Endothelial cell (in vitro differentiated cells): ENCODE results near the gene CACNB2. TPM values are rescaled to one million over a fixed set of nuclear protein-coding genes. Genes with fewer than 3 reads are reported as not detected.

Experiments
- DNase-seq: peaks from one replicate; pipeline ENCODE4 v3.0.0; 2021; ENCODE audit warnings: low spot score
- H3K27ac Mint-ChIP-seq: one replicate; pipeline ENCODE4 v1.8.0; 2021; ENCODE audit warnings: mixed read lengths, inconsistent platforms; ENCODE audit not compliant: unreplicated experiment
- H3K27me3 Mint-ChIP-seq: one replicate; pipeline ENCODE4 v1.8.0; 2021; ENCODE audit warnings: mild to moderate bottlenecking, moderate library complexity, mixed read lengths, inconsistent platforms; ENCODE audit not compliant: unreplicated experiment
- H3K36me3 Mint-ChIP-seq: one replicate; pipeline ENCODE4 v1.8.0; 2021; ENCODE audit warnings: mild to moderate bottlenecking, low read depth, mixed read lengths, inconsistent platforms; ENCODE audit not compliant: unreplicated experiment
- H3K4me1 Mint-ChIP-seq: one replicate; pipeline ENCODE4 v1.8.0; 2021; ENCODE audit warnings: mild to moderate bottlenecking, mixed read lengths, inconsistent platforms; ENCODE audit not compliant: unreplicated experiment
- H3K4me3 Mint-ChIP-seq: one replicate; pipeline ENCODE4 v1.8.0; 2021; ENCODE audit warnings: mild to moderate bottlenecking, mixed read lengths, inconsistent platforms; ENCODE audit not compliant: unreplicated experiment
- H3K9me3 Mint-ChIP-seq: one replicate; pipeline ENCODE4 v1.8.0; 2021; ENCODE audit warnings: mixed read lengths, inconsistent platforms; ENCODE audit not compliant: unreplicated experiment
- total RNA-seq: library from RNA; stranded (reverse); fragmentation: NEBNext Ultra II Directional; extraction: Animal tissue kit (Norgen Biotek cat#: 25700); gene quantifications from one replicate; pipeline ENCODE4 v1.2.1, GENCODE V29; 2021; ENCODE audit not compliant: unreplicated experiment
- TF ChIP-seq, protein P1 (sequence below): fragments of 200-600 bp; sonication (generic); IDR thresholded peaks from one replicate; pipeline ENCODE4 v1.5.0; 2021; ENCODE audit warnings: antibody characterized with exemption; ENCODE audit not compliant: unreplicated experiment

The CACNB2 gene
- total RNA-seq, 1 donor from 2014 or later: 1.5 TPM

DNA sequence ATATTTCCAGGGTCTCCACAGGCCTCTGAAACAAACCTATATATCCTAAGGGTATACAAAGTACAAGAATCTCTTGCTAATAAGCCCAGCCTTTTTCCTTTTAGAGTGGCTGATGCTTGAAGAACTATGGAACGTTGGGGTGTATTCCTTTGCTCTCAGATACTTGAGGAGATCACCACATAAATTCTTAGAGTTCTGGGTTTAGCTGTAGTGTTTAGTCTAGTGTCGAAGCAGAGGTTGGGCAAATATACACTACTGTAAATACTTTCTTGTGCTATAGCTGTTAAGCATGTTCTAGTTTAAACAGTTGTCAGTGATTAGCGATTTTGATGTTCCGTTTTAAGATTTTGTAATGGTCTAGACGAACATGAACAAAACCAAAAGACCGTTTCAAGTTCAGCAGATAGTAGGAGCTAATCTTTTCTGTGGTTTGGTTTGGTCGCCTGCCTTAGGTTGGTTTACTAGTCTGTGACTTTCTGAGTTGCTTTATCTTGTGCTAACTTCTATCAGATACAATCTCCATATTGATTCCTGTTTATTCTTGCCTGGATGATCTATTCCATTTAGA, 281.6 kb downstream of the CACNB2 start:
- Mint-ChIP-seq H3K27ac (no peak overlapping the region), H3K9me3 (no peaks in the 10 kb centered on the region), H3K27me3 (no peaks in the 10 kb centered on the region), H3K4me3 (no peak overlapping the region), H3K36me3 (no peaks in the 10 kb centered on the region), H3K4me1 (no peaks in the 10 kb centered on the region)
- TF ChIP-seq, protein P1, sequence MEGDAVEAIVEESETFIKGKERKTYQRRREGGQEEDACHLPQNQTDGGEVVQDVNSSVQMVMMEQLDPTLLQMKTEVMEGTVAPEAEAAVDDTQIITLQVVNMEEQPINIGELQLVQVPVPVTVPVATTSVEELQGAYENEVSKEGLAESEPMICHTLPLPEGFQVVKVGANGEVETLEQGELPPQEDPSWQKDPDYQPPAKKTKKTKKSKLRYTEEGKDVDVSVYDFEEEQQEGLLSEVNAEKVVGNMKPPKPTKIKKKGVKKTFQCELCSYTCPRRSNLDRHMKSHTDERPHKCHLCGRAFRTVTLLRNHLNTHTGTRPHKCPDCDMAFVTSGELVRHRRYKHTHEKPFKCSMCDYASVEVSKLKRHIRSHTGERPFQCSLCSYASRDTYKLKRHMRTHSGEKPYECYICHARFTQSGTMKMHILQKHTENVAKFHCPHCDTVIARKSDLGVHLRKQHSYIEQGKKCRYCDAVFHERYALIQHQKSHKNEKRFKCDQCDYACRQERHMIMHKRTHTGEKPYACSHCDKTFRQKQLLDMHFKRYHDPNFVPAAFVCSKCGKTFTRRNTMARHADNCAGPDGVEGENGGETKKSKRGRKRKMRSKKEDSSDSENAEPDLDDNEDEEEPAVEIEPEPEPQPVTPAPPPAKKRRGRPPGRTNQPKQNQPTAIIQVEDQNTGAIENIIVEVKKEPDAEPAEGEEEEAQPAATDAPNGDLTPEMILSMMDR: no peak
- no peak for DNase-seq

DNA sequence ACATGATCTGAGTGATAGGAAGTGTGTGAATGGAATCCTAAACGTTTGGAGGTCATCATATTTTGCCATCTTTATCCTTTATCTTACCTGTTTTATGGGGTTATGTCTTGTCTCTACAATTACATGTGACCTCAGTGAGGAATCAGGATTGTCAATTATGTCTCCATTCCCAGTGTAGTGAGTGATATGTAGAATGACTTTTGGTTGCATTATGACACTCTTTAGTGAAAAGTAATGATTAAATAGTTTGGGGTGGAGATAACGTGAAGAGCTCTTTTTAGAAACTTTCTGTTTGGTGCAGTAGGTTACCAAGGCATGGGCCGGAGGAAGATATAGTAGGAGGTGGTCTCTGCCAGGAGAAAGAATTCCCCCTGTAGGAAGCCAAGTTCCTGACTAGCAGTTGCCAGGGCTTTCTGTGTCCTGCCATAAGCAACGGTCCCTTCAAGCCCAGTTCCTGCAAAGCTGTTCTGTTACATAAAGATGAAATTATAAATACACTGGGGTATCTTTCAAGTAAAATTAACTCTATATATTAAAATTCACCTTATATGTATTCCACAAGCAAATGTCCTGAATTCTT, 282.9 kb downstream of the CACNB2 start:
- Mint-ChIP-seq H3K9me3 (no peaks in the 10 kb centered on the region), H3K36me3 (no peaks in the 10 kb centered on the region), H3K27me3 (no peaks in the 10 kb centered on the region), H3K4me3 (no peak overlapping the region), H3K27ac (no peak overlapping the region), H3K4me1 (no peaks in the 10 kb centered on the region)
- DNase-seq: no peak
- TF ChIP-seq, protein P1: no peak

DNA sequence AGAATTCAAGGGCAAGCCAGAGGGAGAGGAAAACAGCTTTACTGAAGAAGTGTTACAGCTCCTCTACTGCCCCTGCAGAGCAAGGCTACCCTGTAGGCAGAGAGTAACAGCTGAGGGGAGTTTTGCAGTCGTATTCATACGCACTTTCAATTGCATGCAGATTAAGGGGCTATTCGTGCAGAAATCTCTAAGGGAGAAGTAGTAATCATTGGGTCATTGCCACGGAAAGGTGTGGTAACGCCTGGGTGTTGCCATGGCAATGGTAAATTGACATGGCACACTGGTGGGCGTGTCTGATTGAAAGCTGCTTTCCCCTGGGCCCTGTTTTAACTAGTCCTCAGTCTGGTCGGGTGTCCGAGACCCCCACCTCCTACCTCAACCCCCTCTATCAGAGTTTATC, 284.0 kb downstream of the CACNB2 start:
- DNase-seq: no peak
- no peaks in the 10 kb centered on the region for H3K9me3 Mint-ChIP-seq

DNA sequence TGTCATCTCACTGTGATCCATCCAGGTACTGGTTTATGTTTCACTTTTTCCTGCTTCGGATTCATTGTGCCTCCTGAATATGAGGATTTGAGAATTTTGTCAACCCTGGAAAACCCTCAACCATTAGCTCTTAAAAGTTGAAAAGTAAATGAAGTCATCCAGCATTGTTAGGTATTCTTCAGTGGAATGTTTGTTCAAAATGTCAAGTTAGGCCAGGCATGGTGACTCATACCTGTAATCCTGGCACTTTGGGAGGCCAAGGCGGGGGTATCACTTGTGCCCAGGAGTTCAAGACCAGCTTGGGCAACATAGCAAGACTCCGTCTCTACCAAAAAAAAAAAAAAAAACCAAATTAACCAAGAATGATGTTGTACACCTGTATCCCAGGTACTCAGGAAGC, 289.1 kb downstream of the CACNB2 start:
- Mint-ChIP-seq H3K27me3 (no peaks in the 10 kb centered on the region), H3K27ac (no peak overlapping the region), H3K4me3 (no peak overlapping the region), H3K36me3 (no peaks in the 10 kb centered on the region), H3K4me1 (no peaks in the 10 kb centered on the region), H3K9me3 (no peaks in the 10 kb centered on the region)
- TF ChIP-seq, protein P1: no peak
- DNase-seq: no peak

More for the DNA sequence above, 284.0 kb downstream of the CACNB2 start:
- TF ChIP-seq, protein P1: no peak
- H3K4me1 Mint-ChIP-seq: no peaks in the 10 kb centered on the region
- H3K36me3 Mint-ChIP-seq: no peaks in the 10 kb centered on the region
- no peak overlapping the region for H3K4me3 Mint-ChIP-seq
- H3K27ac Mint-ChIP-seq: no peak overlapping the region
- H3K27me3 Mint-ChIP-seq: no peaks in the 10 kb centered on the region

DNA sequence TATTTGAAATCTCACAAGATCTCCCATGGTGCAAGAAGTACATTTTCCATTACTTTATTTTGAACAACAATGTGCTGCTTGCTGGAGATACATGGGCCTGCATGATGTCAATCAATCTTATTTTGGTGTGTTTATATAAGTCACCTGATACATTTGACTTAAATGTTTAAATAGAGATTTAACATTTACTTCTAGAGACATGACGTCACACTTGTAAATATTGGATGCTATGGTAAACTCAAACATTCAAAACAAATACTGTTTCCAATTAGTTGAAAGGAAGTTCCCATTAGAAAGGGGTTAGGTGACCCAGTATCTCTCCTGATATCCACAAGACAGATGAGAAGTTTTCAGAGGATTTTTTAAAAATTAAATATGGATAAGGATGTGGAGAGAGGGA, 296.7 kb downstream of the CACNB2 start:
- no peaks in the 10 kb centered on the region for H3K4me1 Mint-ChIP-seq
- no peak overlapping the region for H3K27ac Mint-ChIP-seq
- H3K4me3 Mint-ChIP-seq: no peak overlapping the region
- no peak for DNase-seq
- H3K36me3 Mint-ChIP-seq: no peaks in the 10 kb centered on the region
- no peaks in the 10 kb centered on the region for H3K9me3 Mint-ChIP-seq
- no peaks in the 10 kb centered on the region for H3K27me3 Mint-ChIP-seq
- TF ChIP-seq, protein P1: no peak
